Peyer's patch (tissue), 4 donors: ENCODE measurements around the gene WBP11.
"Not testable (repeated sequence)": the region's sequence is repeated elsewhere in the genome, so short reads cannot be mapped to it uniquely, and the experiment has no call there.

Source experiments
- POLR2A ChIP-seq, 2 donors: fragments of 450-650 bp; IDR thresholded peaks; one replicate each; pipeline ENCODE4 v1.5.1; 2017; ENCODE audit warnings: antibody characterized with exemption in 2 of 2, mild to moderate bottlenecking in 2 of 2, moderate library complexity in 2 of 2
- TF ChIP-seq, protein P1 (sequence below), 6 experiments: fragments of 450-650 bp in 4 of 6; fragments of 200-600 bp in 2 of 6; sonication (generic) in 1 of 6; IDR thresholded peaks; one replicate each; pipeline ENCODE4 v1.5.1; 2017 to 2019; ENCODE audit warnings: antibody characterized with exemption in 6 of 6, mild to moderate bottlenecking in 3 of 6, moderate library complexity in 1 of 6

- TF ChIP-seq, protein P1, sequence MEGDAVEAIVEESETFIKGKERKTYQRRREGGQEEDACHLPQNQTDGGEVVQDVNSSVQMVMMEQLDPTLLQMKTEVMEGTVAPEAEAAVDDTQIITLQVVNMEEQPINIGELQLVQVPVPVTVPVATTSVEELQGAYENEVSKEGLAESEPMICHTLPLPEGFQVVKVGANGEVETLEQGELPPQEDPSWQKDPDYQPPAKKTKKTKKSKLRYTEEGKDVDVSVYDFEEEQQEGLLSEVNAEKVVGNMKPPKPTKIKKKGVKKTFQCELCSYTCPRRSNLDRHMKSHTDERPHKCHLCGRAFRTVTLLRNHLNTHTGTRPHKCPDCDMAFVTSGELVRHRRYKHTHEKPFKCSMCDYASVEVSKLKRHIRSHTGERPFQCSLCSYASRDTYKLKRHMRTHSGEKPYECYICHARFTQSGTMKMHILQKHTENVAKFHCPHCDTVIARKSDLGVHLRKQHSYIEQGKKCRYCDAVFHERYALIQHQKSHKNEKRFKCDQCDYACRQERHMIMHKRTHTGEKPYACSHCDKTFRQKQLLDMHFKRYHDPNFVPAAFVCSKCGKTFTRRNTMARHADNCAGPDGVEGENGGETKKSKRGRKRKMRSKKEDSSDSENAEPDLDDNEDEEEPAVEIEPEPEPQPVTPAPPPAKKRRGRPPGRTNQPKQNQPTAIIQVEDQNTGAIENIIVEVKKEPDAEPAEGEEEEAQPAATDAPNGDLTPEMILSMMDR (IDR thresholded peaks at IDR 0.05): not testable (repeated sequence)
- not testable (repeated sequence) for TF ChIP-seq POLR2A (IDR thresholded peaks at IDR 0.05)
These were observed 37.3 kb downstream of the WBP11 start for GRCh38 chr12:14766020-14766419.
